Measurements from ENCODE around the gene SLC5A2.

The SLC5A2 gene

GRCh38 chr16:31467151-31467773 lies 15.7 kb upstream of the SLC5A2 start:
- peak overlapping the region; percentile 7 for H3K27ac Mint-ChIP-seq
- peak; percentile 66 for ATAC-seq
- H3K4me3 Mint-ChIP-seq: no peak overlapping the region
- H3K4me1 Mint-ChIP-seq: peaks cover 45% of the 10 kb centered on the region
- H3K36me3 Mint-ChIP-seq: peaks cover 46% of the 10 kb centered on the region
- H3K27me3 Mint-ChIP-seq: peaks cover 13% of the 10 kb centered on the region
- no peaks in the 10 kb centered on the region for H3K9me3 Mint-ChIP-seq

GRCh38 chr16:31467858-31468257 lies 15.1 kb upstream of the SLC5A2 start:
- no peak for ATAC-seq
- H3K4me1 Mint-ChIP-seq: peaks cover 46% of the 10 kb centered on the region
- H3K27ac Mint-ChIP-seq: peak overlapping the region; percentile 7
- no peaks in the 10 kb centered on the region for H3K9me3 Mint-ChIP-seq
- H3K27me3 Mint-ChIP-seq: peaks cover 19% of the 10 kb centered on the region
- peaks cover 40% of the 10 kb centered on the region for H3K36me3 Mint-ChIP-seq
- H3K4me3 Mint-ChIP-seq: no peak overlapping the region

GRCh38 chr16:31470615-31471014 lies 12.3 kb upstream of the SLC5A2 start:
- peaks cover 27% of the 10 kb centered on the region for H3K27me3 Mint-ChIP-seq
- ATAC-seq: no peak
- no peak overlapping the region for H3K4me3 Mint-ChIP-seq
- peaks cover 33% of the 10 kb centered on the region for H3K4me1 Mint-ChIP-seq
- peaks cover 14% of the 10 kb centered on the region for H3K36me3 Mint-ChIP-seq
- H3K27ac Mint-ChIP-seq: no peak overlapping the region
- H3K9me3 Mint-ChIP-seq: no peaks in the 10 kb centered on the region

- Mint-ChIP-seq H3K36me3 (peaks cover 6% of the 10 kb centered on the region), H3K27ac (no peak overlapping the region), H3K27me3 (peaks cover 31% of the 10 kb centered on the region), H3K4me3 (no peak overlapping the region), H3K9me3 (no peaks in the 10 kb centered on the region), H3K4me1 (peaks cover 37% of the 10 kb centered on the region)
- no peak for ATAC-seq
These were observed 11.6 kb upstream of the SLC5A2 start for GRCh38 chr16:31471241-31471874.

- H3K27me3 Mint-ChIP-seq: peaks cover 36% of the 10 kb centered on the region
- peak within 1 kb of the TSS; percentile 73 for H3K4me3 Mint-ChIP-seq
- ATAC-seq: peak; percentile 28
- H3K4me1 Mint-ChIP-seq: peaks cover 37% of the 10 kb centered on the region
- peak within 1 kb of the TSS; percentile 57 for H3K27ac Mint-ChIP-seq
- no peaks in the 10 kb centered on the region for H3K9me3 Mint-ChIP-seq
- H3K36me3 Mint-ChIP-seq: no peaks in the 10 kb centered on the region
These were observed 10.8 kb upstream of the SLC5A2 start, which contains the start of gene TGFB1I1 for GRCh38 chr16:31471875-31472708. TSS of gene TGFB1I1 (plus strand) at chr16:31472152. CDS start at chr16:31472189, 37 bp downstream.

- Mint-ChIP-seq H3K4me1 (peaks cover 37% of the 10 kb centered on the region), H3K27me3 (peaks cover 40% of the 10 kb centered on the region), H3K4me3 (peak overlapping the region; percentile 73), H3K36me3 (no peaks in the 10 kb centered on the region), H3K27ac (peak overlapping the region; percentile 57), H3K9me3 (no peaks in the 10 kb centered on the region)
- ATAC-seq: peak; percentile 34
These were observed 10.2 kb upstream of the SLC5A2 start for GRCh38 chr16:31472709-31473203.

GRCh38 chr16:31473264-31473984 lies 9.5 kb upstream of the SLC5A2 start:
- Mint-ChIP-seq H3K36me3 (no peaks in the 10 kb centered on the region), H3K9me3 (no peaks in the 10 kb centered on the region), H3K27ac (no peak overlapping the region), H3K27me3 (peaks cover 44% of the 10 kb centered on the region), H3K4me3 (no peak overlapping the region), H3K4me1 (peaks cover 39% of the 10 kb centered on the region)
- no peak for ATAC-seq

GRCh38 chr16:31474173-31474714 lies 8.7 kb upstream of the SLC5A2 start:
- H3K9me3 Mint-ChIP-seq: no peaks in the 10 kb centered on the region
- no peak overlapping the region for H3K27ac Mint-ChIP-seq
- peaks cover 44% of the 10 kb centered on the region for H3K27me3 Mint-ChIP-seq
- H3K36me3 Mint-ChIP-seq: no peaks in the 10 kb centered on the region
- no peak for ATAC-seq
- peaks cover 39% of the 10 kb centered on the region for H3K4me1 Mint-ChIP-seq
- no peak overlapping the region for H3K4me3 Mint-ChIP-seq

GRCh38 chr16:31474773-31475738 lies 7.9 kb upstream of the SLC5A2 start:
- peaks cover 44% of the 10 kb centered on the region for H3K27me3 Mint-ChIP-seq

GRCh38 chr16:31475946-31476302 lies 7.0 kb upstream of the SLC5A2 start:
- H3K4me1 Mint-ChIP-seq: peaks cover 38% of the 10 kb centered on the region
- peak overlapping the region; percentile 87 for H3K4me3 Mint-ChIP-seq
- H3K27me3 Mint-ChIP-seq: peaks cover 42% of the 10 kb centered on the region
- H3K9me3 Mint-ChIP-seq: no peaks in the 10 kb centered on the region
- no peaks in the 10 kb centered on the region for H3K36me3 Mint-ChIP-seq
- H3K27ac Mint-ChIP-seq: no peak overlapping the region
- no peak for ATAC-seq

More at GRCh38 chr16:31474773-31475738, 7.9 kb upstream of the SLC5A2 start:
- Mint-ChIP-seq H3K4me1 (peaks cover 39% of the 10 kb centered on the region), H3K9me3 (no peaks in the 10 kb centered on the region), H3K36me3 (no peaks in the 10 kb centered on the region), H3K4me3 (no peak overlapping the region), H3K27ac (no peak overlapping the region)
- ATAC-seq: no peak

GRCh38 chr16:31476303-31477219 lies 6.4 kb upstream of the SLC5A2 start:
- Mint-ChIP-seq H3K4me3 (peak overlapping the region; percentile 87), H3K4me1 (peaks cover 31% of the 10 kb centered on the region), H3K36me3 (no peaks in the 10 kb centered on the region)

GRCh38 chr16:31477220-31478216 lies 5.4 kb upstream of the SLC5A2 start:
- H3K9me3 Mint-ChIP-seq: no peaks in the 10 kb centered on the region
- H3K36me3 Mint-ChIP-seq: no peaks in the 10 kb centered on the region
- peaks cover 25% of the 10 kb centered on the region for H3K4me1 Mint-ChIP-seq
- peaks cover 37% of the 10 kb centered on the region for H3K27me3 Mint-ChIP-seq
- ATAC-seq: peak; percentile 53
- H3K27ac Mint-ChIP-seq: peak overlapping the region; percentile 40
- H3K4me3 Mint-ChIP-seq: peak overlapping the region; percentile 68

More at GRCh38 chr16:31476303-31477219, 6.4 kb upstream of the SLC5A2 start:
- ATAC-seq: peak; percentile 90
- Mint-ChIP-seq H3K27me3 (peaks cover 36% of the 10 kb centered on the region), H3K27ac (peak overlapping the region; percentile 25), H3K9me3 (no peaks in the 10 kb centered on the region)
